Psoas muscle (tissue), 8 donors: ENCODE results near the gene PKIB. TPM values are rescaled to one million over a fixed set of nuclear protein-coding genes. Genes with fewer than 3 reads are reported as not detected.
A peak's percentile ranks its signal among the peaks of the same experiment; 100 is the strongest.

Source experiments
- ATAC-seq, 4 donors: fragments of 200-7000 bp; cut with Tn5 transposase; one replicate each; pipeline ENCODE4 v1.9.1; 2020; ENCODE audit warnings: moderate library complexity in 3 of 4, mild to moderate bottlenecking in 2 of 4
- DNase-seq, 2 donors: peaks; one replicate each; pipeline ENCODE4 v3.0.0-alpha.2; 2020
- H3K27ac ChIP-seq: fragments of 200-600 bp; one replicate; pipeline ENCODE4 v1.8.0; 2022
- H3K27me3 ChIP-seq, 3 donors: fragments of 200-600 bp in 1 of 3; one replicate each; pipeline versions ENCODE4 v1.6.1 to v1.8.0; 2013 to 2022; ENCODE audit warnings: low read length in 2 of 3, mild to moderate bottlenecking in 2 of 3, moderate library complexity in 1 of 3; ENCODE audit not compliant: insufficient read depth in 3 of 3
- H3K36me3 ChIP-seq, 2 donors: fragments of 200-600 bp in 1 of 2; one replicate each; pipeline versions ENCODE4 v1.6.1 to v1.8.0; 2013 to 2022; ENCODE audit warnings: low read depth in 1 of 2, mild to moderate bottlenecking in 1 of 2, moderate library complexity in 1 of 2; ENCODE audit not compliant: insufficient read depth in 1 of 2
- H3K4me1 ChIP-seq: fragments of 200-600 bp; one replicate; pipeline ENCODE4 v1.8.0; 2022
- H3K4me3 ChIP-seq: fragments of 200-600 bp; one replicate; pipeline ENCODE4 v1.8.0; 2022; ENCODE audit warnings: mild to moderate bottlenecking
- H3K9me3 ChIP-seq: fragments of 200-600 bp; one replicate; pipeline ENCODE4 v1.8.0; 2022
- CTCF ChIP-seq: fragments of 200-600 bp; IDR thresholded peaks from one replicate; pipeline ENCODE4 v1.8.0; 2022; ENCODE audit warnings: antibody characterized with exemption
- WGBS, 3 donors: extraction: QIAGEN DNeasy Blood & Tissue Kit; methylation state at CpG; one replicate each; pipeline versions ENCODE4 v1.1.6 to v1.1.7; 2013; 5-methylcytosine and 5-hydroxymethylcytosine counted together
- intact Hi-C, 2 donors: fragments of 100-400 bp; cut with DNase I; formaldehyde crosslinking; loops; one replicate each; pipeline versions ENCODE4 v1.11.0 to v1.14.2; 2022
- polyA plus RNA-seq, 3 donors: library from polyadenylated mRNA; stranded (reverse); fragments of 200-250 nt; gene quantifications; one replicate each; pipeline ENCODE4 v1.2.3, GENCODE V29; 2013
- total RNA-seq, 4 donors: library from RNA; stranded (reverse); fragmentation: NEBNext Ultra II Directional in 2 of 4; extraction: Animal tissue kit (Norgen Biotek cat#: 25700) in 2 of 4; gene quantifications; one replicate each; pipeline versions ENCODE4 v1.2.1 to v1.2.4, GENCODE V29; 2021 to 2023
- donor health status: healthy with polysubstance abuse.
- donor health status: DM: no; HTN: no; CAD: no; lungs with moderate emphysema.
- donor health status: Bipolar disorder and iron deficiency.
- donor health status: healthy.
- donor health status: DM: yes; HTN: yes; CAD: no.
- donor health status: DM: no; HTN: no; CAD: no.
- donor health status: DM: no; HTN: no; CAD: no.
- donor health status: DM: yes; HTN: yes; CAD: no.

PKIB gene
- total and polyA plus RNA-seq, 7 donors = 0.20 to 2.4 (median 0.59) TPM

- no peak for DNase-seq
- H3K4me3 ChIP-seq = no peak overlapping the region
- no peak for TF ChIP-seq CTCF
- H3K9me3 ChIP-seq = no peaks in the 10 kb centered on the region
- no peak overlapping the region for H3K27ac ChIP-seq
- H3K27me3 ChIP-seq = peaks cover 0 to 5% (median 0%) of the 10 kb centered on the region in 3 donors
- WGBS, 3 donors = 28 to 33% (median 29%) methylated on average over 2 of the region's 2 CpGs
- no peaks in the 10 kb centered on the region for H3K4me1 ChIP-seq
- no peaks in the 10 kb centered on the region for H3K36me3 ChIP-seq
- ATAC-seq = no peak
- intact Hi-C loops = no loop called here
Observed at GRCh38 chr6:122621638-122622037, 11.4 kb downstream of the PKIB start.

GRCh38 chr6:122622479-122622878 lies 12.3 kb downstream of the PKIB start:
- DNase-seq (peak in 1 of 2 donors; percentile 9), ATAC-seq (no peak)
- Histone ChIP-seq H3K27me3 (peaks cover 0 to 2% (median 0%) of the 10 kb centered on the region in 3 donors), H3K4me1 (no peaks in the 10 kb centered on the region), H3K9me3 (no peaks in the 10 kb centered on the region), H3K4me3 (no peak overlapping the region), H3K36me3 (no peaks in the 10 kb centered on the region), H3K27ac (no peak overlapping the region)
- intact Hi-C loops = no loop called here
- 40 to 49% (median 47%) methylated on average over 4 of the region's 4 CpGs for WGBS, 3 donors
- no peak for TF ChIP-seq CTCF

- ATAC-seq = no peak
- H3K9me3 ChIP-seq = no peaks in the 10 kb centered on the region
- no peak overlapping the region for H3K27ac ChIP-seq
- no peak for TF ChIP-seq CTCF
- H3K36me3 ChIP-seq = no peaks in the 10 kb centered on the region
- DNase-seq = no peak
- intact Hi-C loops = no loop called here
- no peaks in the 10 kb centered on the region for H3K4me1 ChIP-seq
- peaks cover 0 to 2% (median 0%) of the 10 kb centered on the region in 3 donors for H3K27me3 ChIP-seq
- no peak overlapping the region for H3K4me3 ChIP-seq
Observed at GRCh38 chr6:122623279-122623678, 13.1 kb downstream of the PKIB start.

GRCh38 chr6:122624853-122625252 lies 14.6 kb downstream of the PKIB start:
- no peak for TF ChIP-seq CTCF
- Histone ChIP-seq H3K27ac (no peak overlapping the region), H3K27me3 (peaks cover 0 to 2% (median 0%) of the 10 kb centered on the region in 3 donors), H3K36me3 (no peaks in the 10 kb centered on the region), H3K4me1 (no peaks in the 10 kb centered on the region), H3K9me3 (no peaks in the 10 kb centered on the region), H3K4me3 (no peak overlapping the region)
- ATAC-seq (no peak), DNase-seq (no peak)
- intact Hi-C loops = no loop called here
- 91 to 97% (median 92%) methylated on average over 2 of the region's 2 CpGs for WGBS, 3 donors

GRCh38 chr6:122628714-122629113 lies 18.5 kb downstream of the PKIB start:
- DNase-seq = no peak
- intact Hi-C loops = no loop called here
- WGBS, 3 donors = 50 to 67% (median 61%) methylated on average over 1 of the region's 1 CpG

More at GRCh38 chr6:122628714-122629113, 18.5 kb downstream of the PKIB start:
- Histone ChIP-seq H3K36me3 (no peaks in the 10 kb centered on the region), H3K27ac (no peak overlapping the region), H3K27me3 (no peaks in the 10 kb centered on the region), H3K4me1 (no peaks in the 10 kb centered on the region), H3K4me3 (no peak overlapping the region), H3K9me3 (no peaks in the 10 kb centered on the region)
- no peak for ATAC-seq
- TF ChIP-seq CTCF = no peak
